Tibial artery (tissue), 4 donors: ENCODE results near the gene CFAP92.
"Not testable (repeated sequence)": the region's sequence is repeated elsewhere in the genome, so short reads cannot be mapped to it uniquely, and the experiment has no call there.

Experiments
- DNase-seq, 2 donors: peaks; one replicate each; pipeline ENCODE4 v3.0.0-alpha.2; 2019
- H3K27ac ChIP-seq, 2 donors: fragments of 200-600 bp; sonication (generic) in 1 of 2; 1 replicate in 1 of 2; 2 replicates in 1 of 2; pipeline ENCODE4 v1.5.1; 2018 to 2019; ENCODE audit warnings: mild to moderate bottlenecking in 1 of 2
- H3K27me3 ChIP-seq, 2 donors: fragments of 200-600 bp; sonication (generic) in 1 of 2; one replicate each; pipeline versions ENCODE4 v1.5.1 to v1.6.0; 2016 to 2019
- H3K36me3 ChIP-seq, 3 donors: fragments of 200-600 bp; sonication (generic) in 2 of 3; one replicate each; pipeline ENCODE4 v1.5.1; 2016 to 2019; ENCODE audit warnings: mild to moderate bottlenecking in 2 of 3
- H3K4me1 ChIP-seq, 4 donors: fragments of 200-600 bp; sonication (generic) in 2 of 4; 1 replicate in 3 of 4; 2 replicates in 1 of 4; pipeline ENCODE4 v1.5.1; 2016 to 2019
- H3K4me3 ChIP-seq, 2 donors: fragments of 200-600 bp; sonication (generic) in 1 of 2; 1 replicate in 1 of 2; 2 replicates in 1 of 2; pipeline ENCODE4 v1.5.1; 2018 to 2019; ENCODE audit warnings: mild to moderate bottlenecking in 2 of 2
- H3K9me3 ChIP-seq, 3 donors: fragments of 200-600 bp; sonication (generic) in 1 of 3; one replicate each; pipeline ENCODE4 v1.5.1; 2016 to 2019
- intact Hi-C: fragments of 100-400 bp; cut with DNase I; formaldehyde crosslinking; loops from one replicate; pipeline ENCODE4 v1.15.0; 2023; ENCODE audit warnings: low total_unique reads
- TF ChIP-seq, protein P1 (sequence below), 2 experiments: fragments of 200-600 bp in 1 of 2; fragments of 450-650 bp in 1 of 2; IDR thresholded peaks; one replicate each; pipeline ENCODE4 v1.5.1; 2017 to 2019; ENCODE audit warnings: antibody characterized with exemption in 2 of 2, mild to moderate bottlenecking in 1 of 2, moderate library complexity in 1 of 2

Gene CFAP92

DNA sequence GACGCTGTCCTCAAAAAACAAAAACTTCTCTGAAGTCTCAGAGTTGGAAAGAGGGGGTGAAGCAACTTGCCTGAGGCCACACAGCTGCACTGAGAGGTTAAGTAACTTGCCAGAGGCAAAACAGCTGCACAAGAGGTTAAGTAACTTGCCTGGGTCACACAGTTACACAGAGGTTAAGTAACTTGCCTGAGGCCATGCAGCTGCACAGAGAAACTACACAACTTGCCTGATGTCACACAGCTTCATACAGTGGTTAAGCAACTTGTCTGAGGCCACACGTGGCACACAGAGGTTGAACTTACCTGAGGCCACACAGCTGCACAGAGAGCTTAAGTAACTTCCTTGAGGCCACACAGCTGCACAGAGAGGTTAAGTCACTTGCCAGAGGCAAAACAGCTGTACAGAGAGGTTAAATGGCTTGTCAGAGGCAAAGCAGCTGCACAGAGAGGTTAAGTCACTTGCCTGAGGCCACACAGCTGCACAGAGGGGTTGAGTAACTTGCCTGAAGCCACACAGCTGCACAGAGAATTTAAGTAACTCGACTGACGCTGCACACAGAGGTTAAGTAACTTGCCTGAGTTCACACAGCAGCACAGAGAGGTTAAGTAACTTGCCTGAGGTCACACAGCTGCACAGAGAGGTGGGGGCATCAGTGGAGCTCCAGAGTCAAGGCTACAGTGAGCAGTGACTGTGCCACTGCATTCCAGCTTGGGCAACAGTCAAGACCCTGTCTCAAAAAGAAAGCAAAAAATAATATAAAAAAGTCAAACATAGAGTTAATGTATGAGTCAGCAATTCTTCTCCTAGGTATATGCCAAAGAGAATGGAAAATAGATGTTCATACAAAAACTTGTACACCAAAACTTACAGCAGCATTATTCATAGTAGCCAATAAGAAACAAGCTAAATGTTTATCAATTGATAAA is 126.4 kb downstream of the CFAP92 start:
- H3K36me3 ChIP-seq: no peaks in the 10 kb centered on the region
- DNase-seq: no peak
- intact Hi-C loops: no loop called here
- H3K4me3 ChIP-seq: no peak overlapping the region
- no peak overlapping the region for H3K27ac ChIP-seq
- TF ChIP-seq, protein P1, sequence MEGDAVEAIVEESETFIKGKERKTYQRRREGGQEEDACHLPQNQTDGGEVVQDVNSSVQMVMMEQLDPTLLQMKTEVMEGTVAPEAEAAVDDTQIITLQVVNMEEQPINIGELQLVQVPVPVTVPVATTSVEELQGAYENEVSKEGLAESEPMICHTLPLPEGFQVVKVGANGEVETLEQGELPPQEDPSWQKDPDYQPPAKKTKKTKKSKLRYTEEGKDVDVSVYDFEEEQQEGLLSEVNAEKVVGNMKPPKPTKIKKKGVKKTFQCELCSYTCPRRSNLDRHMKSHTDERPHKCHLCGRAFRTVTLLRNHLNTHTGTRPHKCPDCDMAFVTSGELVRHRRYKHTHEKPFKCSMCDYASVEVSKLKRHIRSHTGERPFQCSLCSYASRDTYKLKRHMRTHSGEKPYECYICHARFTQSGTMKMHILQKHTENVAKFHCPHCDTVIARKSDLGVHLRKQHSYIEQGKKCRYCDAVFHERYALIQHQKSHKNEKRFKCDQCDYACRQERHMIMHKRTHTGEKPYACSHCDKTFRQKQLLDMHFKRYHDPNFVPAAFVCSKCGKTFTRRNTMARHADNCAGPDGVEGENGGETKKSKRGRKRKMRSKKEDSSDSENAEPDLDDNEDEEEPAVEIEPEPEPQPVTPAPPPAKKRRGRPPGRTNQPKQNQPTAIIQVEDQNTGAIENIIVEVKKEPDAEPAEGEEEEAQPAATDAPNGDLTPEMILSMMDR (IDR thresholded peaks at IDR 0.05): no peak
- H3K9me3 ChIP-seq: no peaks in the 10 kb centered on the region
- H3K4me1 ChIP-seq: peaks cover 0 to 9% (median 0%) of the 10 kb centered on the region in 4 donors
- H3K27me3 ChIP-seq: no peaks in the 10 kb centered on the region

DNA sequence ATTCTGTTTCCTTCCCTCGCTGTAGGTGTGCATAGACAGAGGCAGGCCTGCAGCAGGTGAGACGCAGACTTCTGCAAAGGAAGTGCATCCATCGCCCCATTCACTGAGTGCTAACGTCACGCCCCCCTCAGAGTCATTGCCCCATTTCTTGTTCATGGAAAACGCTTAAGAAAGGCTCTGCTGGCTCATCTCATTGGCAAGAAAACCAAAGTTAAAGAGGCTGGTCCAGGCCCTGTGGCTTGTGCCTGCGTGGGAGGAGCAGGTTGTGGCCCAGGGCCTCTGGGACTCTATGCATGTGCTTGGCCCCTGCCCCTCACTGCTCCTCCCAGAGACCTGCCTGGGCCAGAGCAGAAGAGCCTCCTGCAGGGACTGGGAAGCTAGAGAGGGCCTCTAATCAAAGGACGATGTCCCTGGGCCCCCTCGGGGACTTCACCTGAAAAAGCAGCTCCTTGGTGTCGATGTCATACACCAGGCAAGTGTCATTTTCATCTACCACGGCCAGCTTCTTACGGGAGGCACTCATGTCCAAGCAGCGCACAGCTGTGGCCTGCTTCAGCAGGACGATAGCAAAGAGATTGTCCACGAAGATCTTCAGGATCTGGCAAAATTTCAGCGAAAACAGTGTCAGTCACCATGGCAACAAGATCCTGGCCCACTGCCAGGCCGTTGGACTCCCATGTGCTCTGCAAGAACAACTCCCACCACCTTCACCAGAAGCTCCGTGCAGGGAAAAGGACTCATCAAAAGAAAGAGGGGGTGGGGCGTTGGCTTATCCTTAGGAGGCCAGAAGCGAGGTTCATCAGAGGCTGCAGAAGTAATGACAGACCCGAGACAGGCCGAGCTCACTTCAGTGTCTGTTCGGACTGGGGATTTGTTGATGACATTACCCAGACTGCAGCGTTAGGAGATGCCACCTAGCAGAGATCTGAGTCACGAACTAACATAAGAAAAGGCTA is 128.7 kb downstream of the CFAP92 start:
- not testable (repeated sequence) for H3K27ac ChIP-seq

DNA sequence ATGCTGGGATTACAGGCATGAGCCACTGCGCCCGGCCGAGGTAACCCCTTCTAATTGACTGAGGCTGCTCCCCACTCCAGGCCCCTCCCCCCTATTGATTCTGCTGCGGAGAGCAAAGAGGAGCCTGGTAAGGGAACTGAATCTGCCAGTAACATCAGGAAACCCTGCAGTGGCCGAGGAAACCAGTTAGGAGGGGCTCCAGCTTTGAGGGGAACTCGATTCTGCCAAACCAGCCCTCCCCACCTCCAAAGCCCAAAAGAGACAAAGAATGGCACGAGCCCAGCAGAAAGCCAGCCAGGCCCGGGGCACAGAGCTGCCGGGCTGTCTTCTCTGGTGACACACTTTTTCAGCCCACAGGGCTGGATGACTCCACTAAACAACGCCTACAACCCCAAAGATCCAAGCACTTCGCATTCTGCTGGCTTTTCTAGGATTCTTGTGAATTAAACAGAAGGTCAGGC is 129.5 kb downstream of the CFAP92 start:
- no peak for DNase-seq
- Histone ChIP-seq H3K27ac (no peak overlapping the region), H3K27me3 (no peaks in the 10 kb centered on the region), H3K4me1 (peaks cover 0 to 9% (median 0%) of the 10 kb centered on the region in 4 donors), H3K9me3 (peaks cover 9 to 12% (median 12%) of the 10 kb centered on the region in 3 donors), H3K4me3 (no peak overlapping the region), H3K36me3 (no peaks in the 10 kb centered on the region)
- intact Hi-C loops: no loop called here
- TF ChIP-seq, protein P1 (IDR thresholded peaks at IDR 0.05): no peak

More for the DNA sequence above, 128.7 kb downstream of the CFAP92 start:
- intact Hi-C loops, H3K36me3 ChIP-seq, H3K4me3 ChIP-seq, DNase-seq, H3K9me3 ChIP-seq, H3K27me3 ChIP-seq, H3K4me1 ChIP-seq: not testable (repeated sequence)

DNA sequence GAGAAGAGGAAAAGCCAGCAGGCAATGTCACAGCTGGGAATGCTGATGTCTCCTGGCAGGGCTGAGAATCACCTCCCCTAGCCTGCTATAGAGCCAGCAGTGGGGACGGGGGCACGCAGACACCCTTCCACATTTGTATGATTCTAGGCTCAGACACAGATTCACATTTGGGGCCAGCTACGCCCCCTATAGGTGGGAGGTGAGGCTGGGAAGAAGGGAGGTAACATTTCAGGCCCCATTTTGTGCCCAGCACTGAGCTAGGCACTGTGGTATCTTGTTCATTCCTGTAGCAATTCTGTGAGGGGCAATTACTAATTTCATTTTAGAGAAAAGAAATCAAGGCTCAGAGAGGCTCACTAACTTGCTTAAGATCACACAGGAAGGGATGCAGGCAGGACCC is 130.3 kb downstream of the CFAP92 start:
- no peaks in the 10 kb centered on the region for H3K27me3 ChIP-seq
- H3K9me3 ChIP-seq: peaks cover 14 to 20% (median 20%) of the 10 kb centered on the region in 3 donors
- intact Hi-C loops: no loop called here
- no peak overlapping the region for H3K4me3 ChIP-seq
- peaks cover 0 to 9% (median 0%) of the 10 kb centered on the region in 4 donors for H3K4me1 ChIP-seq
- DNase-seq: no peak
- no peaks in the 10 kb centered on the region for H3K36me3 ChIP-seq
- TF ChIP-seq, protein P1 (IDR thresholded peaks at IDR 0.05): no peak
- no peak overlapping the region for H3K27ac ChIP-seq

DNA sequence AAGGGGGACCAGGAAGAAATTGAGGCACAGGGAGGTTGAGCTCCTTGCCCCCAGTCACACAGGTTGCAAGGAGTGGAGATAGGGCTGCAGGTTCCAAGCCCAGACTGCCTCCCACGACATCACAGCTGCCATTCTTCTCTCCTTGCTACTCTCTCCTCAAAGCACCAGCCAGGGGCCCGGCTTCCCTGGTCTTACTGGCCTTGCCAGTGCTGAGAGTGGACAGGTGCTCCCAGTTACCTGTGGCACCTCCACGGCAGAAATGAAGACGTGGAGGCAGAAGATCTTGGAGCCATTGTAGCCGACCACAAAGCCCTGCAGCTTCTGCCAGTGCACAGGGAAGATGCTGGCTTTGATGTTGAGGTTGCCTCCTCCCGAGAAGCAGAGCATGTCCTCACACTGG is 132.4 kb downstream of the CFAP92 start:
- peaks cover 0 to 9% (median 0%) of the 10 kb centered on the region in 4 donors for H3K4me1 ChIP-seq
- TF ChIP-seq, protein P1 (IDR thresholded peaks at IDR 0.05): no peak
- H3K4me3 ChIP-seq: no peak overlapping the region
- H3K36me3 ChIP-seq: no peaks in the 10 kb centered on the region
- no peak overlapping the region for H3K27ac ChIP-seq
- H3K27me3 ChIP-seq: no peaks in the 10 kb centered on the region
- DNase-seq: no peak
- peaks cover 14 to 28% (median 25%) of the 10 kb centered on the region in 3 donors for H3K9me3 ChIP-seq
- intact Hi-C loops: no loop called here
